GM19452 (cell line): ENCODE results near the gene ATP1B1.
"Not testable (repeated sequence)": the region's sequence is repeated elsewhere in the genome, so short reads cannot be mapped to it uniquely, and the experiment has no call there.

Source experiments
- ATAC-seq: cut with Tn5 transposase; IDR thresholded peaks from one replicate; pipeline ENCODE4 v1.9.1; 2021; ENCODE audit not compliant: unreplicated experiment

ATP1B1 gene

GRCh38 chr1:169115891-169116585 is 9.5 kb downstream of the ATP1B1 start:
- peak; percentile 74 for ATAC-seq

- no peak for ATAC-seq
Observed at GRCh38 chr1:169117014-169117413, 10.5 kb downstream of the ATP1B1 start.

- ATAC-seq, result no peak
Observed at GRCh38 chr1:169117599-169117998, 11.1 kb downstream of the ATP1B1 start.

- no peak for ATAC-seq
Observed at GRCh38 chr1:169118227-169118626, 11.7 kb downstream of the ATP1B1 start.

GRCh38 chr1:169119405-169119804 is 12.9 kb downstream of the ATP1B1 start:
- ATAC-seq, result no peak

GRCh38 chr1:169120066-169120465 is 13.6 kb downstream of the ATP1B1 start:
- no peak for ATAC-seq

GRCh38 chr1:169121146-169121923 is 14.8 kb downstream of the ATP1B1 start:
- ATAC-seq, result no peak

- peak; percentile 57 for ATAC-seq
Observed at GRCh38 chr1:169122976-169123375, 16.5 kb downstream of the ATP1B1 start.

GRCh38 chr1:169124459-169124858 is 18.0 kb downstream of the ATP1B1 start:
- ATAC-seq, result no peak

- not testable (repeated sequence) for ATAC-seq
Observed at GRCh38 chr1:169125597-169125996, 19.1 kb downstream of the ATP1B1 start.

- no peak for ATAC-seq
Observed at GRCh38 chr1:169126335-169126734, 19.8 kb downstream of the ATP1B1 start.

- ATAC-seq, result no peak
Observed at GRCh38 chr1:169127305-169127704, 20.8 kb downstream of the ATP1B1 start.

GRCh38 chr1:169128562-169128961 is 22.1 kb downstream of the ATP1B1 start:
- ATAC-seq, result no peak

- ATAC-seq, result no peak
Observed at GRCh38 chr1:169129109-169129784, 22.8 kb downstream of the ATP1B1 start.

GRCh38 chr1:169130683-169131082 is 24.2 kb downstream of the ATP1B1 start:
- no peak for ATAC-seq

- ATAC-seq, result no peak
Observed at GRCh38 chr1:169132512-169133227, 26.2 kb downstream of the ATP1B1 start.

- no peak for ATAC-seq
Observed at GRCh38 chr1:169133228-169133576, 26.7 kb downstream of the ATP1B1 start.

GRCh38 chr1:169133801-169134502 is 27.5 kb downstream of the ATP1B1 start:
- ATAC-seq, result no peak

GRCh38 chr1:169137357-169137756 is 30.9 kb downstream of the ATP1B1 start:
- no peak for ATAC-seq

GRCh38 chr1:169138866-169139670 is 32.6 kb downstream of the ATP1B1 start:
- ATAC-seq, result peak; percentile 92
